ENCODE results near the gene NLK.

NLK gene

GRCh38 chr17:28040406-28040805 lies 2.1 kb upstream of the NLK start:
- no peak for DNase-seq (ENCODE audit: low read depth)

GRCh38 chr17:28041068-28041843 lies 1.2 kb upstream of the NLK start:
- DNase-seq (ENCODE audit: low read depth): peak; percentile 99

- no peak for DNase-seq (ENCODE audit: low read depth)
Measured at GRCh38 chr17:28041844-28042656, 427 bp upstream of the NLK start.

- no peak for DNase-seq (ENCODE audit: low read depth)
Measured at GRCh38 chr17:28042721-28043291, 329 bp downstream of the NLK start.

GRCh38 chr17:28043296-28043695 lies 819 bp downstream of the NLK start:
- DNase-seq (ENCODE audit: low read depth): no peak

- no peak for DNase-seq (ENCODE audit: low read depth)
Measured at GRCh38 chr17:28043741-28044140, 1.3 kb downstream of the NLK start.

- no peak for DNase-seq (ENCODE audit: low read depth)
Measured at GRCh38 chr17:28045304-28045703, 2.8 kb downstream of the NLK start.

GRCh38 chr17:28046034-28046825 lies 3.8 kb downstream of the NLK start:
- no peak for DNase-seq (ENCODE audit: low read depth)

- no peak for DNase-seq (ENCODE audit: low read depth)
Measured at GRCh38 chr17:28047806-28048205, 5.3 kb downstream of the NLK start.

- no peak for DNase-seq (ENCODE audit: low read depth)
Measured at GRCh38 chr17:28049071-28049470, 6.6 kb downstream of the NLK start.

- no peak for DNase-seq (ENCODE audit: low read depth)
Measured at GRCh38 chr17:28053044-28053670, 10.7 kb downstream of the NLK start.

- no peak for DNase-seq (ENCODE audit: low read depth)
Measured at GRCh38 chr17:28053725-28054124, 11.2 kb downstream of the NLK start.

- no peak for DNase-seq (ENCODE audit: low read depth)
Measured at GRCh38 chr17:28055546-28056275, 13.2 kb downstream of the NLK start.

- DNase-seq (ENCODE audit: low read depth): no peak
Measured at GRCh38 chr17:28056276-28056620, 13.8 kb downstream of the NLK start.

- no peak for DNase-seq (ENCODE audit: low read depth)
Measured at GRCh38 chr17:28057731-28058246, 15.3 kb downstream of the NLK start.

- no peak for DNase-seq (ENCODE audit: low read depth)
Measured at GRCh38 chr17:28059675-28060074, 17.2 kb downstream of the NLK start.

GRCh38 chr17:28065706-28066105 lies 23.2 kb downstream of the NLK start:
- DNase-seq (ENCODE audit: low read depth): no peak

- DNase-seq (ENCODE audit: low read depth): no peak
Measured at GRCh38 chr17:28069061-28069460, 26.6 kb downstream of the NLK start.

GRCh38 chr17:28071179-28071578 lies 28.7 kb downstream of the NLK start:
- DNase-seq (ENCODE audit: low read depth): no peak

- no peak for DNase-seq (ENCODE audit: low read depth)
Measured at GRCh38 chr17:28071891-28072606, 29.6 kb downstream of the NLK start.
